Vagina (tissue), 2 donors: Measurements from ENCODE around the gene SLC18A2. TPM values are rescaled to one million over a fixed set of nuclear protein-coding genes. Genes with fewer than 3 reads are reported as not detected.
A peak's percentile ranks its signal among the peaks of the same experiment; 100 is the strongest.

Source experiments
- DNase-seq, 2 donors: peaks; one replicate each; pipeline ENCODE4 v3.0.0-alpha.2; 2017; ENCODE audit errors: extremely low spot score in 2 of 2
- H3K27ac ChIP-seq: fragments of 200-600 bp; sonication (generic); one replicate; pipeline ENCODE4 v1.5.1; 2019
- H3K27me3 ChIP-seq: fragments of 200-600 bp; sonication (generic); one replicate; pipeline ENCODE4 v1.5.1; 2019
- H3K36me3 ChIP-seq, 2 donors: fragments of 200-600 bp; sonication (generic); one replicate each; pipeline ENCODE4 v1.5.1; 2017 to 2019
- H3K4me1 ChIP-seq: fragments of 200-600 bp; sonication (generic); one replicate; pipeline ENCODE4 v1.5.1; 2019
- H3K4me3 ChIP-seq, 2 donors: fragments of 200-600 bp; sonication (generic); 1 replicate in 1 of 2; 2 replicates in 1 of 2; pipeline ENCODE4 v1.5.1; 2016 to 2019
- H3K9me3 ChIP-seq: fragments of 200-600 bp; sonication (generic); one replicate; pipeline ENCODE4 v1.5.1; 2019
- CTCF ChIP-seq, 3 experiments: fragments of 450-650 bp in 2 of 3; fragments of 200-600 bp in 1 of 3; sonication (generic) in 1 of 3; IDR thresholded peaks; one replicate each; pipeline ENCODE4 v1.5.1; 2017 to 2019; ENCODE audit warnings: antibody characterized with exemption in 3 of 3, mild to moderate bottlenecking in 2 of 3, moderate library complexity in 2 of 3
- POLR2A ChIP-seq, 2 donors: fragments of 450-650 bp; IDR thresholded peaks; one replicate each; pipeline ENCODE4 v1.6.1; 2017; ENCODE audit warnings: antibody characterized with exemption in 2 of 2, mild to moderate bottlenecking in 2 of 2, moderate library complexity in 2 of 2
- POLR2AphosphoS5 ChIP-seq, 2 donors: sonication (generic); formaldehyde crosslinking; IDR thresholded peaks; one replicate each; pipeline ENCODE4 v1.9.0; 2017; ENCODE audit warnings: antibody characterized with exemption in 2 of 2, mild to moderate bottlenecking in 2 of 2, low read depth in 1 of 2; ENCODE audit not compliant: insufficient read depth in 1 of 2
- intact Hi-C: fragments of 100-400 bp; cut with DNase I; formaldehyde crosslinking; loops from one replicate; pipeline ENCODE4 v1.15.1; 2023
- total RNA-seq: library from RNA; depleted of rRNA; stranded (reverse); fragments of >200 nt; gene quantifications from one replicate; pipeline ENCODE4 v1.2.3, GENCODE V29; 2016

SLC18A2 gene
- total RNA-seq, 1 donor from 2014 or later: 11.5 TPM

GRCh38 chr10:117216611-117217195, 24.2 kb upstream of the SLC18A2 start:
- DNase-seq: no peak
- no peaks in the 10 kb centered on the region for H3K9me3 ChIP-seq
- peak overlapping the region; percentile 25 to 38 for H3K4me3 ChIP-seq
- peaks cover 15% of the 10 kb centered on the region for H3K4me1 ChIP-seq
- H3K27me3 ChIP-seq: no peaks in the 10 kb centered on the region
- intact Hi-C loops: no loop called here
- no peaks in the 10 kb centered on the region for H3K36me3 ChIP-seq
- no peak overlapping the region for H3K27ac ChIP-seq
- TF ChIP-seq POLR2AphosphoS5 (IDR thresholded peaks at IDR 0.05; ENCODE audit: insufficient read depth in 1 of 2, low read depth in 1 of 2): no peak
- no peak for TF ChIP-seq POLR2A (IDR thresholded peaks at IDR 0.05)
- TF ChIP-seq CTCF (IDR thresholded peaks at IDR 0.05): peak; percentile 99 to 100 (median 99)

- Histone ChIP-seq H3K27ac (no peak overlapping the region), H3K36me3 (no peaks in the 10 kb centered on the region), H3K4me3 (peak overlapping the region; percentile 25 to 38), H3K27me3 (no peaks in the 10 kb centered on the region), H3K4me1 (peaks cover 15% of the 10 kb centered on the region), H3K9me3 (no peaks in the 10 kb centered on the region)
- TF ChIP-seq CTCF (IDR thresholded peaks at IDR 0.05): no peak
- TF ChIP-seq POLR2AphosphoS5 (IDR thresholded peaks at IDR 0.05; ENCODE audit: insufficient read depth in 1 of 2, low read depth in 1 of 2): no peak
- TF ChIP-seq POLR2A (IDR thresholded peaks at IDR 0.05): no peak
- intact Hi-C loops: no loop called here
- DNase-seq: no peak
Observed at GRCh38 chr10:117217196-117217761, 23.6 kb upstream of the SLC18A2 start.

GRCh38 chr10:117218654-117219053, 22.3 kb upstream of the SLC18A2 start:
- no peak for TF ChIP-seq CTCF (IDR thresholded peaks at IDR 0.05)
- Histone ChIP-seq H3K9me3 (no peaks in the 10 kb centered on the region), H3K27ac (no peak overlapping the region), H3K36me3 (no peaks in the 10 kb centered on the region), H3K27me3 (no peaks in the 10 kb centered on the region), H3K4me3 (no peak overlapping the region), H3K4me1 (peaks cover 15% of the 10 kb centered on the region)
- DNase-seq: no peak
- intact Hi-C loops: no loop called here

- intact Hi-C loops: no loop called here
- DNase-seq: no peak
- Histone ChIP-seq H3K9me3 (no peaks in the 10 kb centered on the region), H3K27me3 (no peaks in the 10 kb centered on the region), H3K27ac (no peak overlapping the region), H3K4me1 (peaks cover 14% of the 10 kb centered on the region), H3K4me3 (no peak overlapping the region), H3K36me3 (no peaks in the 10 kb centered on the region)
- TF ChIP-seq CTCF (IDR thresholded peaks at IDR 0.05): no peak
- no peak for TF ChIP-seq POLR2A (IDR thresholded peaks at IDR 0.05)
Observed at GRCh38 chr10:117221156-117221711, 19.7 kb upstream of the SLC18A2 start.

DNA sequence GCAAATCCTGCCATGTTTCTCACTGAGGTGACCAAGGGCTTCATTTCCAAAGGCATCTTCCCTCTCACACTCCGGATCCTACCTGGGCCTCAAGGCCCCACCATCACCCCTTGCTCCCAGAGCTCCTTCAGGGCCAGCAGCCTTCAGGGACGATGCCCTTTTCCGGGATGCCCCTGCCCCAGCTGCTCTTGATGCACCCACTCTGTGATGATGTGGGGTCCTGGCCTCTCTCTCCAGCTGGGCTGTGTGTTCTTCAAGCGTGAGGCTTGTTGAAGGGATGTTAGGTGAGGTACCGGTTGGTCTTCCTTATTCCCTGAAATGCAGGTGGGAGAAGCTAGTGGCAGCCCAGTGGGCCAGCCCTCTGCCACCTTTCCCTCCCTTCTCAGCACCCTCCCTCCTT, 18.4 kb upstream of the SLC18A2 start:
- intact Hi-C loops: no loop called here
- Histone ChIP-seq H3K36me3 (no peaks in the 10 kb centered on the region), H3K27ac (no peak overlapping the region), H3K4me3 (no peak overlapping the region), H3K27me3 (no peaks in the 10 kb centered on the region), H3K4me1 (peaks cover under 1% of the 10 kb centered on the region), H3K9me3 (no peaks in the 10 kb centered on the region)
- DNase-seq: no peak
- TF ChIP-seq CTCF (IDR thresholded peaks at IDR 0.05) (no peak), POLR2AphosphoS5 (IDR thresholded peaks at IDR 0.05; ENCODE audit: insufficient read depth in 1 of 2, low read depth in 1 of 2) (no peak), POLR2A (IDR thresholded peaks at IDR 0.05) (no peak)
